ENCODE results near the gene MFSD2A.

DNA sequence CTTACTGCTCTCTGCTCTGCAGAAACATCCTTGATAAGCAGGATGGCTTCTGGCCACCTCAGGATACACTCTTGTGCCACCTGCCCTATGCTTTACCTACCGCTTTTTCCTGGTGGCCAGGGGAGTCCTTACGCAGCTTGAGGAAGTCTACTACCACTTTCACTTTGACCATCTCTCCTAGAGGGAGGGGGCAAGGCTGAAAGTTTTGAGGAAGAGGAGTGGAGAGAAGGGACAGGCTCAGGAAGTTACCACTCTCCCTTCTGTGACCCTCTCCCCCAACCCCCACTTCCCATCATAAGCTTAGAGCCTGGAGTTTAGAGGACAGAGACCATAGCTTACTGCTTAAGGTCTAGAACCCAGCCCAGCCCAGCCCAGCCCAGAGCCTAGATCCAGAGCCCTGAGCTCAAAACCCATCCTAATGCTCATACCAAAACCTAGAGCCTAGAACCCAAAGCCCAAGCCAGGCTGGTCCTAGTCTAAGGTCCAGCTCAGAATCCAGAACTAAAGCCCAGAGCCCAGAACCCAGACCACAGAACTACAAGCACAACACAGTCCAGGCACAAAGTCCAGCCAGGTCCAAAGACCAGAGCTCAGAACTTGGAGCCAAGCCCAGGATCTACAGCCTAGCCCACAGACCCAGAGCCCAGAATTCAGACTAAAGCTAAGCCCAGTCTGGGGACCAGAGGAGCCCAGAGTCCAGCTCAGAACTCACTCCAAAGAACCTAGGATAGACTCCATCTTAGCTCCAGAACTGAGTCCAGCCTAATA is 18.0 kb upstream of the MFSD2A start:
- TF ChIP-seq, protein P1, sequence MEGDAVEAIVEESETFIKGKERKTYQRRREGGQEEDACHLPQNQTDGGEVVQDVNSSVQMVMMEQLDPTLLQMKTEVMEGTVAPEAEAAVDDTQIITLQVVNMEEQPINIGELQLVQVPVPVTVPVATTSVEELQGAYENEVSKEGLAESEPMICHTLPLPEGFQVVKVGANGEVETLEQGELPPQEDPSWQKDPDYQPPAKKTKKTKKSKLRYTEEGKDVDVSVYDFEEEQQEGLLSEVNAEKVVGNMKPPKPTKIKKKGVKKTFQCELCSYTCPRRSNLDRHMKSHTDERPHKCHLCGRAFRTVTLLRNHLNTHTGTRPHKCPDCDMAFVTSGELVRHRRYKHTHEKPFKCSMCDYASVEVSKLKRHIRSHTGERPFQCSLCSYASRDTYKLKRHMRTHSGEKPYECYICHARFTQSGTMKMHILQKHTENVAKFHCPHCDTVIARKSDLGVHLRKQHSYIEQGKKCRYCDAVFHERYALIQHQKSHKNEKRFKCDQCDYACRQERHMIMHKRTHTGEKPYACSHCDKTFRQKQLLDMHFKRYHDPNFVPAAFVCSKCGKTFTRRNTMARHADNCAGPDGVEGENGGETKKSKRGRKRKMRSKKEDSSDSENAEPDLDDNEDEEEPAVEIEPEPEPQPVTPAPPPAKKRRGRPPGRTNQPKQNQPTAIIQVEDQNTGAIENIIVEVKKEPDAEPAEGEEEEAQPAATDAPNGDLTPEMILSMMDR (IDR thresholded peaks at IDR 0.05; ENCODE audit: low read depth, low read length, poor library complexity, severe bottlenecking) = no peak
- TF ChIP-seq EZH2phosphoT487 (IDR thresholded peaks at IDR 0.05; ENCODE audit: borderline replicate concordance, low read length) = no peak
